HEK293 (cell line): ENCODE measurements around the gene IDUA.

Source experiments
- CTCF ChIA-PET: fragments of 350-600 bp; formaldehyde crosslinking; extraction: SDS; loops from one replicate; lab custom pipeline; 2021; ENCODE audit warnings: antibody characterized with exemption; lab: Yijun Ruan, JAX
- POLR2A ChIA-PET: fragments of 300-600 bp; formaldehyde crosslinking; extraction: SDS; loops from one replicate; lab custom pipeline; 2020; ENCODE audit warnings: antibody characterized with exemption, inconsistent platforms; lab: Yijun Ruan, JAX
- H3K27ac ChIP-seq: fragments of 200-500 bp; sonication (Bioruptor generic); 2 replicates; pipeline ENCODE4 v1.5.1; 2014; ENCODE audit warnings: low read depth, low read length, control low read depth, inconsistent platforms; ENCODE audit errors: extremely low read depth
- H3K36me3 ChIP-seq, 2 experiments: fragments of 200-500 bp in 1 of 2; sonication (Bioruptor generic) in 1 of 2; 1 replicate in 1 of 2; 2 replicates in 1 of 2; pipeline ENCODE4 v1.5.1; 2014 to 2017; ENCODE audit warnings: inconsistent platforms in 2 of 2, low read length in 2 of 2; ENCODE audit not compliant: control insufficient read depth in 2 of 2, insufficient read depth in 1 of 2
- H3K4me1 ChIP-seq: fragments of 200-500 bp; sonication (Bioruptor generic); 2 replicates; pipeline ENCODE4 v1.5.1; 2014; ENCODE audit warnings: mild to moderate bottlenecking, low read length, inconsistent platforms; ENCODE audit not compliant: control insufficient read depth, insufficient read depth
- H3K4me3 ChIP-seq: 2 replicates; pipeline ENCODE4 v1.5.1; 2011; ENCODE audit warnings: low read depth, mild to moderate bottlenecking, control low read depth, low read length, moderate library complexity
- H3K9me3 ChIP-seq: fragments of 200-500 bp; sonication (Bioruptor generic); 2 replicates; pipeline ENCODE4 v1.5.1; 2014; ENCODE audit warnings: low read depth, low read length, inconsistent platforms; ENCODE audit not compliant: control insufficient read depth, insufficient read depth
- GLIS1 ChIP-seq: fragments of 450-650 bp; formaldehyde crosslinking; IDR thresholded peaks from 2 replicates; pipeline ENCODE4 v1.5.1; 2016; ENCODE audit warnings: missing biosample characterization, missing genetic modification characterization
- KLF10 ChIP-seq: fragments of 450-650 bp; IDR thresholded peaks from 2 replicates; pipeline ENCODE4 v1.5.1; 2018; ENCODE audit warnings: missing biosample characterization, mild to moderate bottlenecking, missing genetic modification characterization
- PRDM1 ChIP-seq: fragments of 450-650 bp; formaldehyde crosslinking; IDR thresholded peaks from 2 replicates; pipeline ENCODE4; 2016; ENCODE audit warnings: missing biosample characterization, missing genetic modification characterization
- ZBTB20 ChIP-seq: fragments of 450-650 bp; formaldehyde crosslinking; IDR thresholded peaks from 2 replicates; pipeline ENCODE4 v1.5.1; 2016; ENCODE audit warnings: missing biosample characterization, missing genetic modification characterization
- ZNF10 ChIP-seq: fragments of 450-650 bp; formaldehyde crosslinking; IDR thresholded peaks from 2 replicates; pipeline ENCODE4 v1.5.1; 2017; ENCODE audit warnings: missing biosample characterization, missing genetic modification characterization
- ZNF350 ChIP-seq: fragments of 450-650 bp; formaldehyde crosslinking; IDR thresholded peaks from 2 replicates; pipeline ENCODE4 v1.5.0; 2017; ENCODE audit warnings: missing biosample characterization, mild to moderate bottlenecking, missing genetic modification characterization
- ZNF629 ChIP-seq: fragments of 450-650 bp; formaldehyde crosslinking; IDR thresholded peaks from 2 replicates; pipeline ENCODE4 v1.5.1; 2017; ENCODE audit warnings: missing biosample characterization, missing genetic modification characterization
- ZNF654 ChIP-seq: fragments of 450-650 bp; formaldehyde crosslinking; IDR thresholded peaks from 2 replicates; pipeline ENCODE4 v1.5.1; 2016; ENCODE audit warnings: low read depth, missing biosample characterization, missing genetic modification characterization
- ZNF76 ChIP-seq: fragments of 450-650 bp; formaldehyde crosslinking; IDR thresholded peaks from 2 replicates; pipeline ENCODE4; 2016; ENCODE audit warnings: low read depth, missing biosample characterization, missing genetic modification characterization, borderline replicate concordance
- ZNF768 ChIP-seq: fragments of 450-650 bp; formaldehyde crosslinking; IDR thresholded peaks from 2 replicates; pipeline ENCODE4 v1.5.1; 2018; ENCODE audit warnings: missing biosample characterization, mild to moderate bottlenecking, missing genetic modification characterization
- TF ChIP-seq, protein P1 (sequence below): fragments of 450-650 bp; formaldehyde crosslinking; IDR thresholded peaks from 2 replicates; pipeline ENCODE4 v1.5.1; 2017; ENCODE audit warnings: missing biosample characterization, missing genetic modification characterization
- TF ChIP-seq, protein P2 (sequence below): fragments of 450-650 bp; formaldehyde crosslinking; IDR thresholded peaks from 2 replicates; pipeline ENCODE4 v1.5.1; 2016; ENCODE audit warnings: missing biosample characterization, missing genetic modification characterization

Gene IDUA

GRCh38 chr4:986428-986878, 391 bp upstream of the IDUA start (continued):
- TF ChIP-seq, protein P1, sequence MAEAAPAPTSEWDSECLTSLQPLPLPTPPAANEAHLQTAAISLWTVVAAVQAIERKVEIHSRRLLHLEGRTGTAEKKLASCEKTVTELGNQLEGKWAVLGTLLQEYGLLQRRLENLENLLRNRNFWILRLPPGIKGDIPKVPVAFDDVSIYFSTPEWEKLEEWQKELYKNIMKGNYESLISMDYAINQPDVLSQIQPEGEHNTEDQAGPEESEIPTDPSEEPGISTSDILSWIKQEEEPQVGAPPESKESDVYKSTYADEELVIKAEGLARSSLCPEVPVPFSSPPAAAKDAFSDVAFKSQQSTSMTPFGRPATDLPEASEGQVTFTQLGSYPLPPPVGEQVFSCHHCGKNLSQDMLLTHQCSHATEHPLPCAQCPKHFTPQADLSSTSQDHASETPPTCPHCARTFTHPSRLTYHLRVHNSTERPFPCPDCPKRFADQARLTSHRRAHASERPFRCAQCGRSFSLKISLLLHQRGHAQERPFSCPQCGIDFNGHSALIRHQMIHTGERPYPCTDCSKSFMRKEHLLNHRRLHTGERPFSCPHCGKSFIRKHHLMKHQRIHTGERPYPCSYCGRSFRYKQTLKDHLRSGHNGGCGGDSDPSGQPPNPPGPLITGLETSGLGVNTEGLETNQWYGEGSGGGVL (tag by site-specific recombination), result no peak

- CTCF ChIA-PET, result interaction anchor here (0.6 to 2.1 kb wide), 4 partner anchors 13 to 246 kb away, joined by 3 to 12 read pairs (median 4); no protein-coding TSS in a partner anchor
- TF ChIP-seq, protein P2, sequence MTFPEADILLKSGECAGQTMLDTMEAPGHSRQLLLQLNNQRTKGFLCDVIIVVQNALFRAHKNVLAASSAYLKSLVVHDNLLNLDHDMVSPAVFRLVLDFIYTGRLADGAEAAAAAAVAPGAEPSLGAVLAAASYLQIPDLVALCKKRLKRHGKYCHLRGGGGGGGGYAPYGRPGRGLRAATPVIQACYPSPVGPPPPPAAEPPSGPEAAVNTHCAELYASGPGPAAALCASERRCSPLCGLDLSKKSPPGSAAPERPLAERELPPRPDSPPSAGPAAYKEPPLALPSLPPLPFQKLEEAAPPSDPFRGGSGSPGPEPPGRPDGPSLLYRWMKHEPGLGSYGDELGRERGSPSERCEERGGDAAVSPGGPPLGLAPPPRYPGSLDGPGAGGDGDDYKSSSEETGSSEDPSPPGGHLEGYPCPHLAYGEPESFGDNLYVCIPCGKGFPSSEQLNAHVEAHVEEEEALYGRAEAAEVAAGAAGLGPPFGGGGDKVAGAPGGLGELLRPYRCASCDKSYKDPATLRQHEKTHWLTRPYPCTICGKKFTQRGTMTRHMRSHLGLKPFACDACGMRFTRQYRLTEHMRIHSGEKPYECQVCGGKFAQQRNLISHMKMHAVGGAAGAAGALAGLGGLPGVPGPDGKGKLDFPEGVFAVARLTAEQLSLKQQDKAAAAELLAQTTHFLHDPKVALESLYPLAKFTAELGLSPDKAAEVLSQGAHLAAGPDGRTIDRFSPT (tag by site-specific recombination), result no peak
- no peak for TF ChIP-seq ZNF654
- no peak for TF ChIP-seq ZNF629 (tag by site-specific recombination)
- no peak for TF ChIP-seq ZNF350
- no peak overlapping the region for H3K27ac ChIP-seq
- H3K4me3 ChIP-seq, result peak overlapping the region; percentile 36
- no peaks in the 10 kb centered on the region for H3K4me1 ChIP-seq
- no peaks in the 10 kb centered on the region for H3K9me3 ChIP-seq
- H3K36me3 ChIP-seq, result peaks cover 0 to 4% of the 10 kb centered on the region in 2 experiments; a peak in 1 of 3 replicates
- POLR2A ChIA-PET, result no interaction called here
These were observed 1.0 kb downstream of the IDUA start for GRCh38 chr4:987624-988513.

DNA sequence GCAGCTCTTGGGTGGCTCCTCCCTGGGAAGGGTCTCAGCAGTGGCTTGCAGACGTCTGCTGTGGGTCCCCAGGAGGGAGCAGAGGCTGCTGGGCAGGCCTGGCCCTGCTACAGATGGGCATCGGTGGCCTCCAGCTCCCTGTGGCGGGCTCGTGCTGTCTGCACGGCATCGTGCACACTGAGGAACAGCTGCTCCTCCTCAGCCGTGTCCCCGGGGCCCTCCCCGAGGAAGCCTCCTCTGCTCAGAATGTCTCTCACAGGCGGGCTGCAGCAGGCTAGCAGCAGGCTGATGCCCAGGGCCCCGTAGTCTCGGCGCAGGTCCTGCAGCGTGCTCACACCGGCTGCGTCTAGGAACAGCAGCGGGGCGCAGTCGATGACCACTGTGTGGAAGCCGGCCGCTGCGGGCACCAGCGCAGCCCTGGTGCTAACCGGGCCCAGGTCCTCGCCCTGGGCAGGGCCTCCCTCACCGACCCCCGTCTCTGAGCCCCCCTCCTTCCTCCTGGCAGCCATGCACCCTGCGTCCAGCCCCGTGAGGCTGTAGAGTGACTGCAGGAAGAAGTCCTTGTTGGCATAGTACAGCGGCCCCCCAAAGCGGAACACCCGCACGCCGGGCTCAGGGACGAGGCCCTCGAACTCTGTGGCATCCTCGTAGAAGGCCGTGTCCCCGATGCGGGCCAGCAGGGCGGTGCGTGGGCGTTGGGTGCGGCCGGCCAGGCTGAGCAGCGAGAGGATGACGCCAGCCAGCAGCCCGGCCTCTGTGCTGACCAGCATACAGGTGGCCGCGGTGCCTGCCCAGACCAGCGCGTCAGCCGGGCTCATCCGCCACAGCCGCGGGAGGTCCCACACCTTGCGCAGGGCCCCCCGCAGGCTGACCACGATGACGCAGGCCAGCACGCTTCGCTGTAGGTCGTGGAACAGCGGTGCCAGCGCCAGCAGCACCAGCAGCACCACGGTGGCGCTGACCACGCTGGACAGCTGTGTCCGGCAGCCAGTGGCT, 2.2 kb downstream of the IDUA start:
- Histone ChIP-seq H3K4me3 (no peak overlapping the region), H3K4me1 (no peaks in the 10 kb centered on the region), H3K36me3 (peaks cover 0 to 4% of the 10 kb centered on the region in 2 experiments; a peak in 1 of 3 replicates), H3K27ac (no peak overlapping the region), H3K9me3 (no peaks in the 10 kb centered on the region)
- TF ChIP-seq ZBTB20 (tag by site-specific recombination), result peak; percentile 43
- no peak for TF ChIP-seq PRDM1 (tag by site-specific recombination)
- ChIA-PET CTCF (interaction anchor here (0.6 kb wide), 1 partner anchor 246 kb away, joined by 3 read pairs; no protein-coding TSS in a partner anchor), POLR2A (no interaction called here)

GRCh38 chr4:989722-990471, 3.1 kb downstream of the IDUA start:
- Histone ChIP-seq H3K36me3 (peaks cover 0 to 4% of the 10 kb centered on the region in 2 experiments; a peak in 1 of 3 replicates), H3K27ac (no peak overlapping the region), H3K4me3 (no peak overlapping the region)
- ChIA-PET POLR2A (no interaction called here), CTCF (no interaction called here)
- no peak for TF ChIP-seq ZNF654
- TF ChIP-seq KLF10 (tag by site-specific recombination), result no peak
- TF ChIP-seq GLIS1 (tag by site-specific recombination), result no peak
- TF ChIP-seq ZNF76 (tag by site-specific recombination), result no peak
- no peak for TF ChIP-seq ZNF768
- no peak for TF ChIP-seq ZNF10 (tag by site-specific recombination)
- TF ChIP-seq, all 188 proteins: peak for 0
- Histone ChIP-seq H3K9me3 (no peaks in the 10 kb centered on the region), H3K4me1 (no peaks in the 10 kb centered on the region)
